Epithelial cell of esophagus (primary cell): ENCODE measurements around the gene BPIFB4.

Experiments
- DNase-seq: peaks from one replicate; pipeline ENCODE4 v3.0.0; 2010; ENCODE audit warnings: low read depth
- H3K4me3 ChIP-seq: 2 replicates; pipeline ENCODE4 v1.5.1; 2011; ENCODE audit warnings: mild to moderate bottlenecking, low read length, control low read depth
- CTCF ChIP-seq: IDR thresholded peaks from 2 replicates; pipeline ENCODE4 v1.5.1; 2011; ENCODE audit warnings: low read depth, mild to moderate bottlenecking, low read length, control low read depth, inconsistent platforms; ENCODE audit not compliant: insufficient read depth; ENCODE audit errors: missing control alignments

Gene BPIFB4

GRCh38 chr20:33133373-33133941 lies 54.0 kb downstream of the BPIFB4 start:
- no peak for DNase-seq
- no peak for TF ChIP-seq CTCF
- H3K4me3 ChIP-seq: no peak overlapping the region

- TF ChIP-seq CTCF: no peak
These were observed 57.8 kb downstream of the BPIFB4 start for GRCh38 chr20:33137195-33137594.

DNA sequence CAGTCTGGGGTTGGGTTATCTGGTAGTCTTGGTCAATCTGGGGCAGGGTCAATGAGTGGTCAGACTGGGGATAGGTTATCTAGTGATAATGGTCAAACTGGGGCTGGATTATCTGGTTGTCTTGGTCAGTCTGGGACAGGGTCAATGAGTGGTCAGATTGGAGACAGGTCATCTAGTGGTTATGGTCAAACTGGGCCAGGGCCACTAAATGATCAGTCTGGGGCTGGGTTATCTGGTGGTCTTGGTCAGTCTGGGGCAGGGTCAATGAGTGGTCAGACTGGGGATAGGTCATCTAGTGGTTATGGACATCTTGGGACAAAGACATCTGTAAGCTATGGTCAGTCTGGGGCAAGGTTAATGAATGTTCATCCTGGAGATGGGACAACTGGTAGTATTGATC lies 60.0 kb downstream of the BPIFB4 start:
- DNase-seq: no peak
- no peak overlapping the region for H3K4me3 ChIP-seq
- no peak for TF ChIP-seq CTCF

More at GRCh38 chr20:33137195-33137594, 57.8 kb downstream of the BPIFB4 start:
- H3K4me3 ChIP-seq: no peak overlapping the region
- no peak for DNase-seq

- no peak for TF ChIP-seq CTCF
- DNase-seq: no peak
- no peak overlapping the region for H3K4me3 ChIP-seq
These were observed 66.1 kb downstream of the BPIFB4 start for GRCh38 chr20:33145521-33145920.

DNA sequence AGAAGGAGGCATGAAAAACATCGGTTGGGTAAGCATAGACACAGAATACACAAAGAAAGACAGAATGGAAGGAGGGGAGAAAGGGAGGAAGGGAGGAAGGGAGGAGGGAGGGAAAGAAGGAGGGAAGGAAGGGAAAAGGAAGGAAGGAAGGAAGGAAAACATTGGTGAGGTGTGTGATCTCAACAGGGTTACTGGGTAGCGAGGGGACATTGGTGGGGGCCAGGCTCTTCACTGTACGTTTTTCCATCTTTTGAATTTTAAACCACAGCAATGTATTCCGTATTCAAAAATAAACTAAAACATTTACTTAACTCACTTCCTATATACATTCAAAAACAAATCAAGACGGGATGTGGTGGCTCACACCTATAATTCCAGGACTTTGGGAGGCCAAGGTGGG lies 67.9 kb downstream of the BPIFB4 start:
- H3K4me3 ChIP-seq: no peak overlapping the region
- TF ChIP-seq CTCF: no peak

GRCh38 chr20:33148040-33148439 lies 68.6 kb downstream of the BPIFB4 start:
- no peak for DNase-seq
- TF ChIP-seq CTCF: no peak
- H3K4me3 ChIP-seq: no peak overlapping the region

More for the DNA sequence above, 67.9 kb downstream of the BPIFB4 start:
- no peak for DNase-seq

DNA sequence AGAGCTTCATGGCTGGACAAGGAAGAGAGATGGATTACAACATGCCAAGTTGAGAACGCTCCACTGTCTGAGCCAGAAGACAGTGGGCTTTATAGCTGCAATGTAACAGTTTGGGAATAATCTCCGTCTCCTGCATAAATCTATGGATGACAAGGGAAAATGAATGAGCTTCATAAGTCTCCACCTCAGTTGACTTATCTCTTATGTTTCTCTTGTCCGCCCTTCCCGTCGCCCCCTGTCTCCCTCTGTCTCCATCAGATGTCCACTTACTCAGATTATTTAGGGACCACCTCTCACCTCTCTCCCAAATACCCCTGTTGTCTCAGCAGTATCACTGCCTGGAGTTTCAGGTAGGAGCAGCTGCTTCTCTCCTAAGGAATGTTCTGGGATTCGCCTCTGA lies 74.8 kb downstream of the BPIFB4 start:
- no peak overlapping the region for H3K4me3 ChIP-seq
- DNase-seq: no peak
- no peak for TF ChIP-seq CTCF
